ENCODE measurements around the gene ALAS1.

DNA sequence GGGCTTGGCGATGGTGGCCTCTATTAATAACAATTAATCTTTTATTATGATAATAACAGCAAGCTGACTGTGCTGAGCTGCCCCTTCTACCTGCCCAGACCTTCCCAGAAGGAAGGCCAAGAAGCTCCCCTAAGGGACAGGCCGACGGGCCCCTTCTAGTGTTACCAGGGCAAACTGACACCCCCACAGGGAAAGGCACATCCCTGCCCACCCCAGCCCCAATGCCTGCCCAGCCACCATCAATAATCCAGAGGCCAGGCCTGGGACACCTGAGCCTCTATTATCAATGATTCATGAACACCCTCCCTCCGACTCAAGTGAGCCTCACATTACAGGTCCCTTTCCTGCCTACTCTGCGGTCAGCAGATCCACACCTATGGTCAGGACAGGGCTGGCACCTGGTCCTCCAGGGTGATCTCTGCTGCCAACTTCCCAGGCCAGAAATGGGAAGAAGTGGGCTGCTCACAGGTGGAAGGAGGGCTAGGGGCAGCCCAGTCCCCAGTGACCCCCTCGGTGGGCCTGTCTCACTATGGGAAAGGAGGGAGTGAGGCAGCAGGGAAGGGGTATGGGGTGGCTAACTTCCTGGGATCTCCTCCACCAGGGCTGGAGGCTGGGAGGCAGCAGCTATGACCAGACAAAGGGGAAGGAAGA lies 39.2 kb downstream of the ALAS1 start:
- TF ChIP-seq POLR2AphosphoS5 (IDR thresholded peaks at IDR 0.05) (no peak), EP300 (IDR thresholded peaks at IDR 0.05; ENCODE audit: low read depth) (no peak)
- TF ChIP-seq, protein P1, sequence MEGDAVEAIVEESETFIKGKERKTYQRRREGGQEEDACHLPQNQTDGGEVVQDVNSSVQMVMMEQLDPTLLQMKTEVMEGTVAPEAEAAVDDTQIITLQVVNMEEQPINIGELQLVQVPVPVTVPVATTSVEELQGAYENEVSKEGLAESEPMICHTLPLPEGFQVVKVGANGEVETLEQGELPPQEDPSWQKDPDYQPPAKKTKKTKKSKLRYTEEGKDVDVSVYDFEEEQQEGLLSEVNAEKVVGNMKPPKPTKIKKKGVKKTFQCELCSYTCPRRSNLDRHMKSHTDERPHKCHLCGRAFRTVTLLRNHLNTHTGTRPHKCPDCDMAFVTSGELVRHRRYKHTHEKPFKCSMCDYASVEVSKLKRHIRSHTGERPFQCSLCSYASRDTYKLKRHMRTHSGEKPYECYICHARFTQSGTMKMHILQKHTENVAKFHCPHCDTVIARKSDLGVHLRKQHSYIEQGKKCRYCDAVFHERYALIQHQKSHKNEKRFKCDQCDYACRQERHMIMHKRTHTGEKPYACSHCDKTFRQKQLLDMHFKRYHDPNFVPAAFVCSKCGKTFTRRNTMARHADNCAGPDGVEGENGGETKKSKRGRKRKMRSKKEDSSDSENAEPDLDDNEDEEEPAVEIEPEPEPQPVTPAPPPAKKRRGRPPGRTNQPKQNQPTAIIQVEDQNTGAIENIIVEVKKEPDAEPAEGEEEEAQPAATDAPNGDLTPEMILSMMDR (IDR thresholded peaks at IDR 0.05), result no peak

Data from transverse colon (tissue), 4 donors.